BLaER1 (cell line): ENCODE measurements around the gene MYH7B.

ENCODE experiments used
- H3K27ac ChIP-seq: shearing (Covaris generic); formaldehyde crosslinking; 2 replicates; pipeline ENCODE4 v1.8.1; 2022
- H3K27me3 ChIP-seq: shearing (Covaris generic); formaldehyde crosslinking; 2 replicates; pipeline ENCODE4 v1.8.1; 2022
- H3K36me3 ChIP-seq: shearing (Covaris generic); formaldehyde crosslinking; 2 replicates; pipeline ENCODE4 v1.8.1; 2022
- H3K4me1 ChIP-seq: shearing (Covaris generic); formaldehyde crosslinking; 2 replicates; pipeline ENCODE4 v1.8.1; 2022
- H3K4me2 ChIP-seq: shearing (Covaris generic); formaldehyde crosslinking; 2 replicates; pipeline ENCODE4 v1.8.1; 2022
- H3K4me3 ChIP-seq: shearing (Covaris generic); formaldehyde crosslinking; 2 replicates; pipeline ENCODE4 v1.8.1; 2022
- H3K9ac ChIP-seq: shearing (Covaris generic); formaldehyde crosslinking; 2 replicates; pipeline ENCODE4 v1.8.1; 2022
- H3K9me3 ChIP-seq: shearing (Covaris generic); formaldehyde crosslinking; 2 replicates; pipeline ENCODE4 v1.8.1; 2022
- H4K20me1 ChIP-seq: shearing (Covaris generic); formaldehyde crosslinking; 2 replicates; pipeline ENCODE4 v1.8.1; 2022
- Cebpa-rat ChIP-seq: shearing (Covaris generic); IDR thresholded peaks from 2 replicates; pipeline ENCODE4 v1.8.1; 2022

Gene MYH7B

DNA sequence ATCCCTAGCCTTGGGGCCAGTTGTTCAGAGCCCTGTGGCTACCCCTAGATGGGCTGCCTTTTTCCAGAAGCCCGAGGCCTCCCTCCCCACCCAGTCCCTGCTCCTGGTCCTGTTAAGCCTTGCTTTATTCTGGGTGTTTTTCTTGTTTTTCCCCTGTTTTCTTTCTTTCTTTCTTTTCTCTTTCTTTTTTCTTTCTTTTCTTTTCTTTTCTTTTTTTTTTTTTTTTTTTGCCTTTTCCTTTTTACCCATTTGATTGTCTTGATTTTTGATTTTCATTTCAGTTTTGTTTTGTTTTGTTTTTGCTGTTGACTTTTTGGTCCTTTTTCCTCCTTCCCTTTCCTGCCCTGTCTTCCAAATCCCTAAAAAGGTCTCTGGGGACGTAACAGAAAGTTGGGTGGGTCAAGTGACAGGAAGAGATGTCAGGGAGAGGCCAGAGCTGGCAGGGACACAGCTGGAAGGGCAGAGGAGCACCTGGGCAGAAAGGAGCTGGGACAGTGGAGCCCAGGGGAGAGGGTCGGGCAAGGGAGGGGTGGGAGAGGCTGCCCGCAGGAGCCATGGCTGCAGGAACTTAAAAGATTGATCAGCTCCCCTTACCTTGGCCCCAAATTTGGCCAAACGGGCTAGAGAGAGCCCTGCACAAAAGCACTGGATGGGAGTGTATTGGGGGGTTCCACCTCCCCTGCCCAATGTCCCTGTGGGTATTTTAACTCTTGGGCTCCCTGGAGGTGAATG lies 27.6 kb downstream of the MYH7B start:
- H3K9me3 ChIP-seq: no peaks in the 10 kb centered on the region
- H3K9ac ChIP-seq: no peak overlapping the region
- H3K4me2 ChIP-seq: peak overlapping the region; percentile 56
- H4K20me1 ChIP-seq: no peaks in the 10 kb centered on the region
- no peak for TF ChIP-seq Cebpa-rat
- H3K4me3 ChIP-seq: no peak overlapping the region
- H3K27ac ChIP-seq: peak overlapping the region; percentile 38; the same call in 1 of the 2 replicates
- peaks cover 18% of the 10 kb centered on the region for H3K4me1 ChIP-seq
- H3K27me3 ChIP-seq: no peaks in the 10 kb centered on the region
- no peaks in the 10 kb centered on the region for H3K36me3 ChIP-seq

GRCh38 chr20:34983995-34984735 lies 28.5 kb downstream of the MYH7B start:
- no peaks in the 10 kb centered on the region for H3K27me3 ChIP-seq
- no peaks in the 10 kb centered on the region for H3K9me3 ChIP-seq
- peaks cover 14% of the 10 kb centered on the region for H3K4me1 ChIP-seq
- H3K36me3 ChIP-seq: no peaks in the 10 kb centered on the region
- no peak overlapping the region for H3K9ac ChIP-seq
- peak overlapping the region; percentile 56; the same call in 1 of the 2 replicates for H3K4me2 ChIP-seq
- TF ChIP-seq Cebpa-rat: no peak
- no peaks in the 10 kb centered on the region for H4K20me1 ChIP-seq
- no peak overlapping the region for H3K4me3 ChIP-seq
- H3K27ac ChIP-seq: no peak overlapping the region

GRCh38 chr20:34984756-34985261 lies 29.1 kb downstream of the MYH7B start:
- H3K27me3 ChIP-seq: no peaks in the 10 kb centered on the region
- H3K4me1 ChIP-seq: peaks cover 14% of the 10 kb centered on the region
- H3K4me3 ChIP-seq: no peak overlapping the region
- H3K9ac ChIP-seq: no peak overlapping the region
- no peaks in the 10 kb centered on the region for H3K9me3 ChIP-seq
- no peaks in the 10 kb centered on the region for H3K36me3 ChIP-seq
- no peak overlapping the region for H3K4me2 ChIP-seq
- no peaks in the 10 kb centered on the region for H4K20me1 ChIP-seq
- H3K27ac ChIP-seq: no peak overlapping the region
- no peak for TF ChIP-seq Cebpa-rat

DNA sequence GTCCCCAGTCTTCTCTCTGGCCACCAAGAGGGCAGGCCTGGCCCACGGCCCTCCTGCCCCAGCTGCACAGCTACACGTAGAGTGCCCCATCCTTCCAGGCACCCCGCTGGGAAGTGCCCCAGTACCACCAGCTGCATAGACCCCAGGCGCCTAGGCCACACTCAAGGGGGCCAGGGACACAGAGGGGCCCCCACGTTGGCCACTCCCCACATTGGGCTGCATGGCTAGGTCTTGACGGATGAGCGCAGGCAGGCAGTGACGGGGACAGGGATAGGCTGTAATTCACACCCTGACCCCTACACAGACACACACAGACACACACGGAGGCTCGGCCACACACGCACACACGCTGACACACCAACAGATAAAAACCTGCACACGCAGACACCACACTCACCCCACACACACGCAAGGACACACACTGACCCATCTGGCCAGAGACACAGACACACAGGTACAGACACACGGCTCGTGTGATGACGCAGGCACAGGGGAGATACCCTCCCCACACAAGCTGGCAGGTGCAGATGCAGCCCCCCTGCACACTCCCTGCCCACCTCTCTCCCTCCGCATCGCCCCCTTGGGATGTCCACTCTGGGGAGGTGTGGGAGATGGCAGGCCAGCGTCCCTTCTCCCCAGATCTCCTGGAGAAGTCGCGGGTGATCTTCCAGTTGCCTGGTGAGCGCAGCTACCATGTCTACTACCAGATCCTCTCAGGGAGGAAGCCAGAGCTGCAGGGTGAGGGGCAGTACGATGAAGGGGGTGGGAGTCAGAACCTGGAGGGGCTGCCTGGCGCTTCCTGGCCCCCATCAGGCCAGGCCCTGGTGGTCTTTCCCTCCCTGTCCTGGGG lies 30.0 kb downstream of the MYH7B start:
- peaks cover 14% of the 10 kb centered on the region for H3K4me1 ChIP-seq
- no peaks in the 10 kb centered on the region for H3K9me3 ChIP-seq
- H3K4me2 ChIP-seq: no peak overlapping the region
- no peaks in the 10 kb centered on the region for H4K20me1 ChIP-seq
- H3K4me3 ChIP-seq: no peak overlapping the region
- no peak overlapping the region for H3K9ac ChIP-seq
- TF ChIP-seq Cebpa-rat: no peak
- no peaks in the 10 kb centered on the region for H3K27me3 ChIP-seq
- no peak overlapping the region for H3K27ac ChIP-seq
- H3K36me3 ChIP-seq: 0 out of 2 replicates have a peak, but pooled peaks cover 2% of the 10 kb centered on the region

DNA sequence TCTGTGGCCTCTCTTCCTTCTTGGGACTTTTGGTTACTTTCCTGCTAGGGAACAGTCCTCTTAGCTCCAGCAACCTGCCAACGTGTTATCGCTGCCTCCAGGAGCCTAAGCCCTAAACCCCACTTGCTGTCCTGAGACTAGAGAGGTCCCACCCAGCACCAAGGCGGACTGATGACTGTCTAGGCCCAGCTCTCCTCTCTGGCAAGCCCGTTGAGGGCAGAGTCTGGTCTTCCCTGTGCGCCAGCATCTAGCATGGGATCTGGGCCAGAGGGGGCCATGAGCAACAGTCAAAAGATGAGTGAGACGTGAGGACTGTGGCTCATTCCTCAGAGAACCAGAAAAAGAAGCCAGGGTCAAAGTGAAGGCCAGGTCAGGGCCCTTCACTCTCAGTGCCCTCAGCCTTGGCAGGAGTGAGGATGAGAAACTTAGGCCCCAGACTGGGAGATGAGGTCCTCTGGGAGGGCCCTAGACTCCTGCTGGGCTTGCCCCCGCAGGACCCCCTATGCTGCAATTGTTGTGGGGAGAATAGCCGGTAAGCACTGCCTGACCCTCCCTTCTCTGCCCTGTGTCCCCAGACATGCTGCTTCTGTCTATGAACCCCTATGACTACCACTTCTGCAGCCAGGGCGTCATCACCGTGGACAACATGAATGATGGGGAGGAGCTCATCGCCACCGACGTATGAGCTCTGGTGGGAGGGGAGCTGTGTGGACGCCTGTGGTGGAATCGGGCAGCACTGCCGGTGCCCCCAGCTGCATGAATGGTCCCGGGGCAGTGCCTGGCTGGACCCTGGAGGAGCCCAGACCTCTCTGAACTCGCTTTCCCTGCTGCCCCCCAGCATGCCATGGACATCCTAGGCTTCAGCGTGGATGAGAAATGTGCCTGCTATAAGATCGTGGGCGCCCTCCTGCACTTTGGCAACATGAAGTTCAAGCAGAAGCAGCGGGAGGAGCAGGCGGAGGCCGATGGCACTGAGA lies 30.9 kb downstream of the MYH7B start:
- Histone ChIP-seq H3K4me3 (no peak overlapping the region), H3K36me3 (0 out of 2 replicates have a peak, but pooled peaks cover 5% of the 10 kb centered on the region), H3K27me3 (no peaks in the 10 kb centered on the region), H3K9ac (no peak overlapping the region), H4K20me1 (no peaks in the 10 kb centered on the region), H3K4me1 (peaks cover 14% of the 10 kb centered on the region), H3K4me2 (no peak overlapping the region), H3K9me3 (no peaks in the 10 kb centered on the region), H3K27ac (no peak overlapping the region)
- TF ChIP-seq Cebpa-rat: no peak

GRCh38 chr20:34987288-34988190 lies 31.9 kb downstream of the MYH7B start:
- TF ChIP-seq Cebpa-rat: no peak
- no peaks in the 10 kb centered on the region for H4K20me1 ChIP-seq
- H3K4me3 ChIP-seq: no peak overlapping the region
- H3K4me2 ChIP-seq: no peak overlapping the region
- H3K27ac ChIP-seq: no peak overlapping the region
- no peak overlapping the region for H3K9ac ChIP-seq
- H3K4me1 ChIP-seq: peaks cover 14% of the 10 kb centered on the region
- H3K9me3 ChIP-seq: no peaks in the 10 kb centered on the region
- 0 out of 2 replicates have a peak, but pooled peaks cover 5% of the 10 kb centered on the region for H3K36me3 ChIP-seq
- H3K27me3 ChIP-seq: no peaks in the 10 kb centered on the region

DNA sequence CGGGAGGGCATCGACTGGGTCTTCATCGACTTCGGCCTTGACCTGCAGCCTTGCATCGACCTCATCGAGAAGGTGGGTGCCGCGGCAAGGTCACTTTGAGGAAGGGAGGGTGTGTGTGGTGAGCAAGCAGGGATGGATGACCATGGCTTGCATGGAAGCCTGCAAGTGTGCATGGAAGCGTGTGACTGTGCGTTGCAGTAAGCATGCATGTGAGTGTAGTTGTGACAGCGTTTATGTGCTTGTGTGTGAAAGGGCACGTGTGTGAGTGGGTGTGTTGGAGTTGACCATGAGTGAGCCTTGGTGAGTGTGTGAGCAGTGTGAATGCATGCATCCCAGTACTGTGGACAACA lies 32.5 kb downstream of the MYH7B start:
- peaks cover 11% of the 10 kb centered on the region; the same call in 1 of the 2 replicates for H3K36me3 ChIP-seq
- H3K9me3 ChIP-seq: no peaks in the 10 kb centered on the region
- 0 out of 2 replicates have a peak, but pooled peaks cover 4% of the 10 kb centered on the region for H4K20me1 ChIP-seq
- no peak overlapping the region for H3K4me2 ChIP-seq
- no peak overlapping the region for H3K4me3 ChIP-seq
- H3K27me3 ChIP-seq: no peaks in the 10 kb centered on the region
- H3K27ac ChIP-seq: no peak overlapping the region
- no peak overlapping the region for H3K9ac ChIP-seq
- peaks cover 10% of the 10 kb centered on the region for H3K4me1 ChIP-seq
- TF ChIP-seq Cebpa-rat: no peak

- Histone ChIP-seq H3K9ac (no peak overlapping the region), H3K4me2 (no peak overlapping the region), H3K4me3 (no peak overlapping the region), H4K20me1 (peaks cover 8% of the 10 kb centered on the region; the same call in 1 of the 2 replicates), H3K27me3 (no peaks in the 10 kb centered on the region), H3K4me1 (peaks cover under 1% of the 10 kb centered on the region; the same call in 1 of the 2 replicates), H3K27ac (no peak overlapping the region), H3K36me3 (peaks cover 20% of the 10 kb centered on the region), H3K9me3 (no peaks in the 10 kb centered on the region)
- no peak for TF ChIP-seq Cebpa-rat
Measured at GRCh38 chr20:34989118-34989517, 33.5 kb downstream of the MYH7B start.
